ENCODE measurements around the gene SNRPN.
"Not testable (repeated sequence)": the region's sequence is repeated elsewhere in the genome, so short reads cannot be mapped to it uniquely, and the experiment has no call there.

SNRPN gene

GRCh38 chr15:24954783-24955530 is at the start of gene SNRPN, which contains the start of gene SNURF:
Gene SNRPN, plus strand, starts transcription at chr15:24954987. Its CDS starts 19,467 bp downstream, at chr15:24974454.
Gene SNURF, plus strand, starts transcription at chr15:24954987. Its CDS starts 62 bp downstream, at chr15:24955049.
- TF ChIP-seq CTCF (IDR thresholded peaks at IDR 0.05; ENCODE audit: control insufficient read depth, insufficient read depth, low read depth, low read length, missing control alignments), result no peak
- peak within 1 kb of the TSS; percentile 97 for H3K4me3 ChIP-seq (ENCODE audit: control insufficient read depth, low read depth, low read length)
- DNase-seq (ENCODE audit: low read depth), result peak; percentile 20

DNA sequence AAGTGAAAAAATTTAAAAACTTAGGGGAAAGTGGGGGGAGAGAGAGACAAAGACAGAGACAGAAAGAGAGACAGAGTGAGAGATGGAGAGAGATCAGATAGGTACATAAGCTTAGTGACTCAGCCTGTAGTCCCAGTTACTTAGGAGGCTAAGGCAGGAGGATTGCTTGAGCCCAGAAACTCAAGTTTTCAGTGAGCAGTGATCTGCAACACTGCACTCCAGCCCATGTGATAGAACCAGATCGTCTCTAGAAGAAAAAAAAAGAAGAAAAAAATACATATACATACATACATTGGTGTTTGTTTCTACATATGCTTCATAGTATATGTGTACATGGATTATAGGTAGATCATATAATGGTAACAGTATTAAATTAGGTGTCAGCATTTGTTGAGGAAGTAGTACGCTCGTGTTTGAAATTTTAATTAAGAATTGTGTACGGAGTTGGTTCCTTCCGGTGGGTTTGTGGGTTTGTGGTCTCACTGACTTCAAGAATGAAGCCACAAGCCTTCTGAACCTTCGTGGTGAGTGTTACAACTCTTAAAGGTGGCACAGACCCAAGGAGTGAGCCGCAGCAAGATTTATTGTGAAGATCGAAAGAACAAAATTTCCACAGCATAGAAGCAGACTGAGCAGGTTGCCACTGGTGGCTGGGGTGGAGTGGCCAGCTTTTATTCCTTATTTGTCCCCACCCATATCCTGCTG is 38.3 kb upstream of the SNRPN start:
- TF ChIP-seq CTCF (IDR thresholded peaks at IDR 0.05; ENCODE audit: control insufficient read depth, insufficient read depth, low read depth, low read length, missing control alignments), result no peak
- DNase-seq (ENCODE audit: low read depth), result no peak
- H3K4me3 ChIP-seq (ENCODE audit: control insufficient read depth, low read depth, low read length), result no peak overlapping the region

DNA sequence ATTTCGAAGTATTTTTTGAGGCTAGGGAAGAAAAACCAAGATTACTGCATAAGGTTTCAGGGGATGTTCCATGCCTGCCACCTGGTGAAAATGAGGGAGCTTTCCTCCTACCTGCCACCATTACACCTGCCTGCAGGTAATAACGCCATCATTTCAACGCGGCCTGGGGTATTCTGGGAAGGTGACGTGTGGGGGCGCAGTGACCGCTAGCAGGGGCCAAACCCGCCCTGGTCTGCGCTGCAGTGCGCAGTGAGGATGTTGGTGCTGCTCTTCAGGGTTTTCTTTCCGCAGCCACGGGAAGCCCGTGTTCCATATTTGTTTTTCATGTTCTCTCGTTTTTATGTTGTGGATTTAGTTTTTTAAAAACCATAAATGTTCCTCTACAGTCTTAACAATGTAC is 37.4 kb upstream of the SNRPN start:
- TF ChIP-seq CTCF (IDR thresholded peaks at IDR 0.05; ENCODE audit: control insufficient read depth, insufficient read depth, low read depth, low read length, missing control alignments), result no peak
- DNase-seq (ENCODE audit: low read depth), result no peak
- H3K4me3 ChIP-seq (ENCODE audit: control insufficient read depth, low read depth, low read length), result no peak overlapping the region

GRCh38 chr15:24919446-24919845 is 35.3 kb upstream of the SNRPN start:
- no peak overlapping the region for H3K4me3 ChIP-seq (ENCODE audit: control insufficient read depth, low read depth, low read length)
- no peak for DNase-seq (ENCODE audit: low read depth)
- no peak for TF ChIP-seq CTCF (IDR thresholded peaks at IDR 0.05; ENCODE audit: control insufficient read depth, insufficient read depth, low read depth, low read length, missing control alignments)

DNA sequence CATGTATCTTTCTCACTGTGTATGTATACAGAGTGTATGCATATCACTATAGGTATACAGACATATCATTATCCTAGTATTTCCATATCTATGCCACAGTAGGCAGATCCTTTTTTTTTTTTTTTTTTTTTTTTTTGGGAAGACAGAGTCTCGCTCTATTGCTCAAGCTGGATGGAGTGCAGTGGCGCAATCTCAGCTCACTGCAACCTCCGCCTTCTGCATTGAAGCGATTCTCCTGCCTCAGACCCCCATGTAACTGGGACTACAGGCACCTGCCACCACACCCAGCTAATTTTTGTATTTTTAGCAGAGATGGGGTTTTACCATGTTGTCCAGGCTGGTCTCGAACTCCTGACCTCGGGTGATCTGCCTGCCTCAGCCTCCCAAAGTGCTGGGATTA is 32.0 kb upstream of the SNRPN start:
- H3K4me3 ChIP-seq (ENCODE audit: control insufficient read depth, low read depth, low read length); DNase-seq (ENCODE audit: low read depth): not testable (repeated sequence)

DNA sequence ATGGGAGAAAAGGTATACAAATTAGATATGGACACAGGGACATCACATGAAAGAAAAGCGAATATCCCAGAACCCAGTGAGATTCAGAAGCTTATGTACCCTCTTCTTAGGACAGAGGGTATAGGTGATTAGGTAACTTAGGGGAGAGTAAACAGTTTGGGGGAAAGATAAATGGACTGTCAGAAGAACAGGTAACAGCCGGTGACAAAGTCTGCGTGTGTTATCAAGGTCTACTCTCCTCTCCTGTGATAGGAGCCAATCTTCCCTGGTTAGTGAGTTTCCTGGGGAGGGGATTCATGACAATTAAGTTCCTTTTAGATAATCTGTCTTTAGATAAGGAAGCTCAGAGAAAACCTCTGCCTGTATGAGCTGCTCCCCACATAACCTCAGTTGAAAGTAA is 30.6 kb upstream of the SNRPN start:
- H3K4me3 ChIP-seq (ENCODE audit: control insufficient read depth, low read depth, low read length), result no peak overlapping the region
- no peak for TF ChIP-seq CTCF (IDR thresholded peaks at IDR 0.05; ENCODE audit: control insufficient read depth, insufficient read depth, low read depth, low read length, missing control alignments)

DNA sequence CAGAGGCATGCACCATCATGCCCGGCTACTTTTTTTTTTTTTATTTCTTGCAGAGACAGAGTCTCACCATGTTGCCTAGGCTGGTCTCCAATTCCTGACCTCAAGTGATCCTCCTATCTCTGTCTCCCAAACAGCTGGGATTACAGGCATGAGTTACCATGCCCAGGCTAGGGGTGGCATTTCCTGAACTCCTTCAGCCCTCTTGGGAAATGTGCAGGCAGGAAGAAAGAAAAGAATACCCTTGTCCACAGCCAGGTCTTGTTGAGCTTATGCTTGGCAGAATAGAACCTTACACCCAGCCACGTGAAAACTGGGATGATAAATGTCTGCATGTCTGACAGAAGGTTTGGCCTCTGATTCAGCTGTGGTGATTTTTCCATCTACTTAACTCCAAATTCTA is 30.2 kb upstream of the SNRPN start:
- no peak overlapping the region for H3K4me3 ChIP-seq (ENCODE audit: control insufficient read depth, low read depth, low read length)
- TF ChIP-seq CTCF (IDR thresholded peaks at IDR 0.05; ENCODE audit: control insufficient read depth, insufficient read depth, low read depth, low read length, missing control alignments), result no peak
- no peak for DNase-seq (ENCODE audit: low read depth)

More for the DNA sequence above, 30.6 kb upstream of the SNRPN start:
- DNase-seq (ENCODE audit: low read depth), result no peak

GRCh38 chr15:24931874-24932732 is 22.7 kb upstream of the SNRPN start:
- not testable (repeated sequence) for DNase-seq (ENCODE audit: low read depth)

More at GRCh38 chr15:24931874-24932732, 22.7 kb upstream of the SNRPN start:
- H3K4me3 ChIP-seq (ENCODE audit: control insufficient read depth, low read depth, low read length), result not testable (repeated sequence)
